Coronary artery (tissue), 2 donors: ENCODE measurements around the gene LIN7A.

ENCODE experiments used
- DNase-seq: peaks from one replicate; pipeline ENCODE4 v3.0.0-alpha.2; 2017; ENCODE audit warnings: low spot score
- H3K27ac ChIP-seq, 2 donors: fragments of 200-600 bp; sonication (generic); one replicate each; pipeline ENCODE4 v1.5.1; 2016 to 2019
- H3K4me3 ChIP-seq: fragments of 200-600 bp; sonication (generic); 2 replicates; pipeline ENCODE4 v1.5.1; 2016; ENCODE audit warnings: mild to moderate bottlenecking, moderate library complexity
- TF ChIP-seq, protein P1 (sequence below): fragments of 200-600 bp; sonication (generic); IDR thresholded peaks from one replicate; pipeline ENCODE4 v1.5.1; 2019; ENCODE audit warnings: antibody characterized with exemption

The LIN7A gene, protein sequence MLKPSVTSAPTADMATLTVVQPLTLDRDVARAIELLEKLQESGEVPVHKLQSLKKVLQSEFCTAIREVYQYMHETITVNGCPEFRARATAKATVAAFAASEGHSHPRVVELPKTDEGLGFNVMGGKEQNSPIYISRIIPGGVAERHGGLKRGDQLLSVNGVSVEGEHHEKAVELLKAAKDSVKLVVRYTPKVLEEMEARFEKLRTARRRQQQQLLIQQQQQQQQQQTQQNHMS

DNA sequence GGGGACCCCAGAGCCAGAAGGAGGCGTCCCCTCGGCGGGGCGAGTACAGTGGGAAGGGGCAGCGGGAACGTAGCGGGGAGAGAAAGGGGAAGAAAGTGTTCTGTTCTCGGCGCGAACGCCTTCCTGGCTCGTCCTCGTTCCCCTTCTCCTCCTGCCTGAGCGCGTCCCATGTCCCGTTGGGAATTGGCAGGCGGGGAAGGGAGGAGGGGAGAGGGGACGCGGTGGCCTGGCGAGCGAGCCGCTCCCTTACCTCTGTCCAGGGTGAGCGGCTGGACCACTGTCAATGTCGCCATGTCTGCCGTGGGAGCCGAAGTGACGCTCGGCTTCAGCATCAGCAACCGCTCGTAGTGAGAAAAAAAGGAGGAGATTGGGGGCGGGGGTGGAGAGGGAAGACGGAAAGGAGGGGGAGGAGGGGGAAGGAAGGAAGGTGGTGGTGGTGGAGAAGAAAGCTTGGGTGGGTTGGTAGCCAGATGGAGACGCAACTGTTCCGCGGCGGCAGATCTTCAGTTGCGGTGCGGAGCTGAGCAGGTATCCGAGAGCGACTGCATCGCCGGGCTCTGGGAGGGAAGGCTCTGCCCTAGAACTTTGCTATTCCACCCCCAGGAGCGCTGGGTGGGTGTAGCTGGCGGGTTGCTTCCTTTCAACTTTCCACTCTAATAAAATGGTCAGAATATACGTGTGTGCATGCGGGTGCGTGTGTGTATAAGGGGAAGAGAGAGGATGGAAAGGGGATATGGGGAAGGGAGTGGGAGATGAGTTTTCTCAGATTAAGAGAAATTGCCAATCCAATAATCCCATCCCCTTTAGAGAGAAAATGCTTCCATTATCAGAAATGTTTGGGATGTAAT lies at the start of gene LIN7A:
TSS of gene LIN7A (minus strand) at position 544 of the 848 bp plus-strand sequence. CDS start at position 332, 212 bp downstream.
- DNase-seq, result peak; percentile 70
- H3K4me3 ChIP-seq, result peak within 1 kb of the TSS; percentile 91
- H3K27ac ChIP-seq, result peak within 1 kb of the TSS; percentile 51 to 65
- TF ChIP-seq, protein P1, sequence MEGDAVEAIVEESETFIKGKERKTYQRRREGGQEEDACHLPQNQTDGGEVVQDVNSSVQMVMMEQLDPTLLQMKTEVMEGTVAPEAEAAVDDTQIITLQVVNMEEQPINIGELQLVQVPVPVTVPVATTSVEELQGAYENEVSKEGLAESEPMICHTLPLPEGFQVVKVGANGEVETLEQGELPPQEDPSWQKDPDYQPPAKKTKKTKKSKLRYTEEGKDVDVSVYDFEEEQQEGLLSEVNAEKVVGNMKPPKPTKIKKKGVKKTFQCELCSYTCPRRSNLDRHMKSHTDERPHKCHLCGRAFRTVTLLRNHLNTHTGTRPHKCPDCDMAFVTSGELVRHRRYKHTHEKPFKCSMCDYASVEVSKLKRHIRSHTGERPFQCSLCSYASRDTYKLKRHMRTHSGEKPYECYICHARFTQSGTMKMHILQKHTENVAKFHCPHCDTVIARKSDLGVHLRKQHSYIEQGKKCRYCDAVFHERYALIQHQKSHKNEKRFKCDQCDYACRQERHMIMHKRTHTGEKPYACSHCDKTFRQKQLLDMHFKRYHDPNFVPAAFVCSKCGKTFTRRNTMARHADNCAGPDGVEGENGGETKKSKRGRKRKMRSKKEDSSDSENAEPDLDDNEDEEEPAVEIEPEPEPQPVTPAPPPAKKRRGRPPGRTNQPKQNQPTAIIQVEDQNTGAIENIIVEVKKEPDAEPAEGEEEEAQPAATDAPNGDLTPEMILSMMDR, result no peak

DNA sequence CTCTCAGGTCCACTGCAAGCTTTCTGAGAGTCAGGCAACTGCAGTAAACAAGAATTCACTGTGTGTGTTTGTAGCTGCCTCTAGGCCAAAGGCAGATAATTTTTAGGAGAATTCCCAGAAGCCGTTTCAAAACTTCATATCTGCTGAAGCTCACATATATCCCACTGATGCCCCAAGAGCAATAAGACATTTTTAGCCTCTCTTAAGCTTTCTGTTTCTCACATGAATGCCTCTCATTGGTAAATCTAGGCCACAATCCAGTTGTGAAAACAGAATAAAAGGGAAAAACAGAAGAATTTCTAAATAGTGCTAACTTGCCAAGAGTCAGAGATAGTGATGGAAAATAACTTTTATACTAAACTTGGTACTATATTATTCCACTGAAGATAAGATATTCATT lies 48.5 kb upstream of the LIN7A start:
- TF ChIP-seq, protein P1, result no peak
- H3K4me3 ChIP-seq, result no peak overlapping the region
- no peak for DNase-seq
- H3K27ac ChIP-seq, result no peak overlapping the region

DNA sequence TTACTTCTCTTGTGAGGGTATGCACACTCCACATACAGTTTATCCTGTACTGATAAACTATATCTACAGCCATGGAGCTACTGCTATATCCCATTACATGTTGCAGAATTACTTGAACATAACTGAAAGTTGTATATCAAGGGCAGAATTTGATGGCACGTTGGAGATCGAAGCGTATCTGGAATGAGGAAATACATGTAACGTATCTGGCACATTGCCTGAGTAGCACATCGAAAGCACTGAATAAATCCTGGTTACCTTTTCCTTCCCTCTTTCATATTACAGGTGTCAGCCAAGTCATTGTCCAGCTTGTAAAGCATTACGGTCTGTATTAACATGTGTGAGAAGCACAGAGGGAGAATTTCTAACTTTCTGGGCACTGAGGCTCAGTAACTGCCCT lies 42.1 kb upstream of the LIN7A start:
- no peak for DNase-seq
- Histone ChIP-seq H3K27ac (no peak overlapping the region), H3K4me3 (no peak overlapping the region)
- TF ChIP-seq, protein P1, result no peak

DNA sequence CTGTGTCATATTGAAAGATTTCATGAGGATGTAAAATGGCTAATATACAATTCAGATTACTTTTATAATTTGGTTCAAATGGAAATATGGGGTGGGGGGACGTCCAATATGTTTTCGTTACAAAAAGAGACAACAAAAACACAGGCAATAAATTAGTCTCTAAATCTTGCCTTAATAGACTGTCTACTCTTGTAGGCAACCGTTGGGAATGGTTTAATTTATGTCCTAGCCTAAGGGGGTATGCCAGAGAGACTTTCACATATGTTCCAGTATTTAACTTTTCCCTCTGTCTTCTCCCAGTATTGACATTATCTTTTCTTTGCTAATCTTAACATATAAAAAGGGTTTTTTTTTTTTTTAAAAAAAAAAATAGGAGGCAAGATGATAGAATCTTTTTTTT lies 41.5 kb upstream of the LIN7A start:
- TF ChIP-seq, protein P1, result no peak
- Histone ChIP-seq H3K4me3 (no peak overlapping the region), H3K27ac (no peak overlapping the region)
- DNase-seq, result no peak

DNA sequence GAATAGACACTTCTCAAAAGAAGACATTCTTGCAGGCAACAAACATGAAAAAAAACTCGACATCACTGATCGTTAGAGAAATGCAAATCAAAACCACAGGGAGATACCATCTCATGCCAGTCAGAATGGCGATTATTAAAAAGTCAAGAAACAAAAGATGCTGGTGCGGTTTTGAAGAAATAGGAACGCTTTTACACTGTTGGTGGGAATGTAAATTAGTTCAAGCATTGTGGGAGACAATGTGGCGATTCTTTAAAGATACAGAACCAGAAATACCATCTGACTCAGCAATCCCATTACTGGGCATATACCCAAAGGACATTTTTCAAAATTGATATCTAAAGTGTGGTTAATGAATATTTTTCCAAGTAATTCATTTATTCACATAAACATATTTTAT lies 39.6 kb upstream of the LIN7A start:
- no peak overlapping the region for H3K27ac ChIP-seq
- TF ChIP-seq, protein P1, result no peak
- no peak overlapping the region for H3K4me3 ChIP-seq
- no peak for DNase-seq

DNA sequence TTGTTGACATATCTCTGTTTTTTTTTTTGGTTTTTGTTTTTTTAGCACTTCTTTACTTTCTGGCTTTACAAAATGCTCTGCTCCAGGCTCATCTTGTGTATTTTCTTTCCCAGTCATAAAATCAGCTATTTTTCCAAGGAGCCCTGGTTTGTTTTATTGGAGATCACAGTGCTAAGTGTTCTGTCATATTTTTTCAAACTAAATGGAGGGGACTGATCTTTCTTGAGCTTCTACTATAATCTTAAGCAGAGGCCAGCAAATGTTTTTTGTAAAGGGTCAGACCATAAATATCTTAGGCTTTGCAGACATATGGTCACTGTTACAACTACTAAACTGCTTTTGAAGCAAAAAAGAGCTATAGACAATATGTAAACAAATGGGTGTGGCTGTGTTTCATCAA lies 30.6 kb upstream of the LIN7A start:
- DNase-seq, result no peak
- no peak overlapping the region for H3K27ac ChIP-seq
- TF ChIP-seq, protein P1, result no peak
- H3K4me3 ChIP-seq, result no peak overlapping the region
